GM13977 (cell line): Measurements from ENCODE around the gene WWOX.

ENCODE experiments used
- DNase-seq: peaks from one replicate; pipeline ENCODE4 v3.0.0; 2012; ENCODE audit warnings: low spot score
- in situ Hi-C: fragments of 300-500 bp; cut with MboI; formaldehyde crosslinking; loops from one replicate; pipeline ENCODE4 v1.12.0; 2022; ENCODE audit warnings: low sequenced_read_pairs, low pct_unique_long_range_greater_than_20kb, mixed read lengths, inconsistent platforms; ENCODE audit not compliant: unreplicated experiment
- TF ChIP-seq, protein P1 (sequence below): IDR thresholded peaks from 2 replicates; pipeline ENCODE4 v1.5.1; 2012; ENCODE audit warnings: mild to moderate bottlenecking, control low read depth; ENCODE audit not compliant: insufficient read depth; ENCODE audit errors: extremely low read depth, missing control alignments

Gene WWOX

DNA sequence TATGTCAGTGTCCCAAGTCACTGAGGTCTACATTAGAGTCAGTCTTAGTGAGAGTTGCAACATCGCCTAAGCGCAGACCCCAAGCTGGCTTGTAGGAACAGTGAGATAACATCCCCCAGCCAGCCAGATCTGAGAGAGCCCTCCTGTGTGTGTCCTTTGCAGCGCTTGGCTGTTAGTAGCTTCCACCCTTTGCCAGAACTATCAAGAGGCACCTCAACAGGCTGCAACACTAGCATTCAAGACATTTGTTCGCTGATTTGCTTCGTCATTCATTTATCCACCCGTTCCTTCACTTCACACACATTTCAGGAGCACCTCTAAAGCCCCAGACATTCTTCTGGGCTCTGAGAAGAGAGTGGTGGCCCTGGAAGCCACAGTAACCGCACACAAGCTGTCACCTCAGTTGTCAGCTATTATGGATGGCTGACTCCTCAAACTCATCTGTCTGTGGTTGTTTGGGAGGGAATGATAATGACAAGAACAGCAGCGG lies 289.6 kb downstream of the WWOX start:
- TF ChIP-seq, protein P1, sequence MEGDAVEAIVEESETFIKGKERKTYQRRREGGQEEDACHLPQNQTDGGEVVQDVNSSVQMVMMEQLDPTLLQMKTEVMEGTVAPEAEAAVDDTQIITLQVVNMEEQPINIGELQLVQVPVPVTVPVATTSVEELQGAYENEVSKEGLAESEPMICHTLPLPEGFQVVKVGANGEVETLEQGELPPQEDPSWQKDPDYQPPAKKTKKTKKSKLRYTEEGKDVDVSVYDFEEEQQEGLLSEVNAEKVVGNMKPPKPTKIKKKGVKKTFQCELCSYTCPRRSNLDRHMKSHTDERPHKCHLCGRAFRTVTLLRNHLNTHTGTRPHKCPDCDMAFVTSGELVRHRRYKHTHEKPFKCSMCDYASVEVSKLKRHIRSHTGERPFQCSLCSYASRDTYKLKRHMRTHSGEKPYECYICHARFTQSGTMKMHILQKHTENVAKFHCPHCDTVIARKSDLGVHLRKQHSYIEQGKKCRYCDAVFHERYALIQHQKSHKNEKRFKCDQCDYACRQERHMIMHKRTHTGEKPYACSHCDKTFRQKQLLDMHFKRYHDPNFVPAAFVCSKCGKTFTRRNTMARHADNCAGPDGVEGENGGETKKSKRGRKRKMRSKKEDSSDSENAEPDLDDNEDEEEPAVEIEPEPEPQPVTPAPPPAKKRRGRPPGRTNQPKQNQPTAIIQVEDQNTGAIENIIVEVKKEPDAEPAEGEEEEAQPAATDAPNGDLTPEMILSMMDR = no peak
- in situ Hi-C loops = no loop called here
- no peak for DNase-seq

DNA sequence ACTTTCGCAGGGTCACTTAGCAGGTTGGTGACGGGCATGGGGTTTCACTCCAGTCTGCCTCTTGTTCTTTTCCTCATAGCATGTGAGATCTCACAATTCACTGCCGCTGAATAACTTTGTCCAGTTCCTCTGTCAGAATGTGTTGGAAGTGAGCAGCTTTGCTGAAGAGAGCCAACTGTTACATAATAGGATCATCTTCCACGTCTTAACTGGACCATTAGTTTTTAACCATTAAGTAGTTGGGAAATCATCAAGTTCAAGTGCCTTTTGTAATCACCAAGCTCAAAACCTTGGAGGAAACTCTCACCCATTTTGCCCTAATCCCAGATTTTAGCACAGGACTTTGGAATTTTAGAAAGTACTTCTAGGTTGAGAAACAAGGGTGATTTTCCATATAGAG lies 290.6 kb downstream of the WWOX start:
- TF ChIP-seq, protein P1 = no peak
- no peak for DNase-seq
- in situ Hi-C loops = no loop called here

DNA sequence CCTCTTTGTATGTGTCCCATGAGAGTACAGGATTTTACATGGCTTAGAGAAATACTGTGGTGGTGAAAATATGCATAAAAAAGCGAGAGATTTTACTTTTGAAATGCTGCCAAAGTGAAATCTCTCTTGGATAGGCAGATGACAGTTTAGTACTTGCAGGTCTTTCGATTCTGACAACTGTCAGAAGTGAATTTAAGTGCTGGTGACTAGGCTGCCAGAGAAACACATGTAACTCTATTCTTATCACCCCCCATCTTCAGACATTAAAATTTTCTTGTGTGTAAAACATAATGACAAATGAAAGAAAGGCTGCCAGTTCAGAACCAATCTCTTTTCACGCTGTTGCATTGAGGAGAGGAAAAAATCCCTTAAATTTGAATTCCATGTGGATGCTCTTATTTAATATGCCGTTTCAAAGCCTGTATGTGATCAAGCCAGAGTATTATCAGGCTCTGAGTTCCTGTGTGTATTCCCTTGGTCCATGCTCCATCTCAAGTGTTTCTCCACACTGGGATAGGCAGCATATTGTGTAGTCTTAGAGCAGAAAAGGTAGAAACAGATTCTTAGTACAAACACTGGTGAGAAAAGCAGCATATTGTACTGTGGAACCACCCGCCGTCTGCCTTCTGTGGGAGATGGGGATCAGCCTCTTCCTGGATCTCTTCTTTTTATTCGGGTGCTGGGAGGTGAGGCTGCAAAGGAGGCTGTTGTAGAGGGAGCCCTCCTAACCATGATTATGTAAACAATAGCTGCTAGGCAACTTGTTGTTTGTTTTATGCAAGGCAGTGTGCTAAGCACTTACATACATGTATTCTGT lies 291.3 kb downstream of the WWOX start:
- no peak for DNase-seq
- in situ Hi-C loops = no loop called here
- TF ChIP-seq, protein P1 = no peak

DNA sequence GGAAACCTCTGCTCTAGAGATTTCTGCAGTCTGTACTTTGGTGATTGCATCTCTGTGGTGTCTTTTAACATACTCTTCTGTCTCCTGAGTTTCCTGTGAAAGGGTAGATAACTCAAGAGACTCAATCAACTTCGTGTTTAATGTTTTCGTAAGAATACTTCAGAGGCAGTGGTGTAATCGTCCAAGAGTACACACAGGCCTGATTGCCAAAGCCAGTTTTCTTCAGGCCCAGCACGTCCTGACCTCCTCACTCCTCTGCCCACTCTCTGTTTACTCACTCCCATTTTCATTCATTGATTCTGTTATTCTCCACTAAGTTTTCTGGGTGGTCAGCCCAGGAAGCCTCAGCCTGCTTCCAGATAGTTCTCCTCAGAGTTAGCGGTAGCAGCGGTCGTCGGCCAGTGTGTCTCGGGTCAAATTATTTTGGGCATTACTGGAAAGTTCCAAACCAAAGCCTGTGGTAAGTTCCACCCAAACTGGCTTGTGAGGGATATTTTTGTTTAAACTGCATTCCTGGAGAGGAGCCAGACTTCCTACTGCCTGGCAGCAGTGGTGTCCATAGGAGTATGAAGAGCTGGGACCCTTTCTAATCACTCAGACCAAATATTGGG lies 293.2 kb downstream of the WWOX start:
- DNase-seq = no peak
- TF ChIP-seq, protein P1 = no peak
- in situ Hi-C loops = no loop called here

DNA sequence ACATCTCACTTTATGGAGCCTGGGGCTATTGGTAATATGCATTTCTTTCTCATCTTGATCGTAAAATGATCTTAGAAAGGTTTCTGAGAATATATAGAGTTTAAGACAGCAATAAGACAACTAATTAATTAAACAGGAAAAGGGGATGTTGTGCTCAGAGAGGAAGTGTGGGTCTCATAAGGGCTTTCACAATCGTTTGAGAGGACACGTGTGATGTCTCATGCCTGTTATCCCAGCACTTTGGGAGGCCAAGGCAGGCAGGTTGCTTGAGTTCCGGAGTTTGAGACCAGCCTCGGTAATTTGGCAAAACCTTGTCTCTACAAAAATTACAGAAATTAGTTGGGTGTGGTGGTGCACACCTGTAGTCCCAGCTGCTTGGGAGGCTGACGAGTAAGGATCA lies 295.6 kb downstream of the WWOX start:
- no peak for DNase-seq
- in situ Hi-C loops = no loop called here
- TF ChIP-seq, protein P1 = no peak

DNA sequence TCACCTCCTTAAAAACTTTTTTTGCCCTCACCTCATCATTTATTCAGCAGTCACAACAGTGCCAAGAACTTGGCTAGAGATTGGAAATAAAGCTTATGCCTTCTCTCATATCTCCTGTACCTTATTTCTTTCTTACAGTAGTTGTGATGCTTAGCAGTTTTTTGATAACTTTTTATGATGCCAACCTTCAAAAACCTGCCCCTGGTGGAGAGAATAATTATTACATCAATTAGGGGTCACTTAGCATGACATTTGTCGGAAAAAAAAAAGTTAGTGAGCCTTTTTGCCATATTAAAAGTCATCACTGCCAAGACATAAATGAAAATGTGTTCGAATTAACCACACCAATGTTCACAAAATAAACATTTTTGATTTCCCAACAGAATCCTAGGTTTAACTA lies 296.6 kb downstream of the WWOX start:
- no peak for DNase-seq
- TF ChIP-seq, protein P1 = no peak
- in situ Hi-C loops = no loop called here
